Measurements from ENCODE around the gene SPAG16.

GRCh38 chr2:213764849-213765248 is 480.6 kb downstream of the SPAG16 start:
- no peak for TF ChIP-seq CTCF (IDR thresholded peaks at IDR 0.05 in 8 of 11, conservative IDR thresholded peaks at IDR 0.05 in 3 of 11)
- TF ChIP-seq POLR2A (IDR thresholded peaks at IDR 0.05): no peak

Data from spleen (tissue), 7 donors.